IMR-90 (cell line): ENCODE measurements around the gene FGD5. TPM values are rescaled to one million over a fixed set of nuclear protein-coding genes. Genes with fewer than 3 reads are reported as not detected.

Source experiments
- ATAC-seq: fragments of 200-7000 bp; cut with Tn5 transposase; 2 replicates; pipeline ENCODE4 v1.9.1; 2020; ENCODE audit warnings: low read depth, mild to moderate bottlenecking, moderate library complexity
- BruUV-seq: library from RNA; stranded (reverse); fragments of 400-500 nt; replicated peaks from 2 replicates; lab custom pipeline; 2021; lab: Mats Ljungman, UMichigan
- CTCF ChIA-PET: fragments of 300-600 bp; formaldehyde crosslinking; extraction: SDS; loops from one replicate; lab custom pipeline; 2021; ENCODE audit warnings: antibody characterized with exemption; lab: Yijun Ruan, JAX
- POLR2A ChIA-PET: fragments of 300-600 bp; sonication (Branson Sonifier 250); formaldehyde crosslinking; loops from one replicate; lab custom pipeline; 2022; ENCODE audit warnings: antibody characterized with exemption; ENCODE audit not compliant: unreplicated experiment; lab: Charles Lee
- DNase-seq: peaks from one replicate; pipeline ENCODE4 v3.0.0; 2013
- H2AFZ ChIP-seq: replicated peaks from 2 replicates; pipeline ENCODE3; 2013; ENCODE audit warnings: low read length, mild to moderate bottlenecking; ENCODE audit not compliant: poor library complexity
- H2AK5ac ChIP-seq: 2 replicates; pipeline ENCODE4 v1.6.1; 2013; ENCODE audit warnings: low read depth, low read length, inconsistent platforms
- H2AK9ac ChIP-seq: replicated peaks from 2 replicates; pipeline ENCODE3; 2013; ENCODE audit warnings: mild to moderate bottlenecking, low read depth, low read length, moderate library complexity; ENCODE audit not compliant: poor library complexity
- H2BK120ac ChIP-seq: 2 replicates; pipeline ENCODE4 v1.6.1; 2013; ENCODE audit warnings: low read depth, low read length, inconsistent platforms
- H2BK15ac ChIP-seq: 3 replicates; pipeline ENCODE4 v1.6.1; 2013; ENCODE audit warnings: low read depth, low read length, inconsistent platforms
- H2BK20ac ChIP-seq: 2 replicates; pipeline ENCODE4 v1.6.1; 2013; ENCODE audit warnings: low read depth, mild to moderate bottlenecking, inconsistent platforms, low read length, moderate library complexity
- H2BK5ac ChIP-seq: 2 replicates; pipeline ENCODE4 v1.6.1; 2013; ENCODE audit warnings: mild to moderate bottlenecking, low read depth, low read length, inconsistent platforms; ENCODE audit not compliant: poor library complexity, severe bottlenecking
- H3K14ac ChIP-seq: replicated peaks from 2 replicates; pipeline ENCODE4 v1.6.1; 2013; ENCODE audit warnings: low read depth, low read length, inconsistent platforms
- H3K18ac ChIP-seq: 2 replicates; pipeline ENCODE4 v1.6.1; 2013; ENCODE audit warnings: low read depth, low read length, control low read depth
- H3K23ac ChIP-seq: 2 replicates; pipeline ENCODE4 v1.6.1; 2013; ENCODE audit warnings: low read depth, low read length, inconsistent platforms
- H3K27ac ChIP-seq: 2 replicates; pipeline ENCODE4 v1.5.1; 2013; ENCODE audit warnings: mild to moderate bottlenecking, control low read depth, low read length; ENCODE audit not compliant: insufficient read depth
- H3K27me3 ChIP-seq: 2 replicates; pipeline ENCODE4 v1.6.1; 2013; ENCODE audit warnings: low read length; ENCODE audit not compliant: control insufficient read depth, insufficient read depth
- H3K36me3 ChIP-seq: 2 replicates; pipeline ENCODE4 v1.6.1; 2013; ENCODE audit warnings: low read length, mixed read lengths; ENCODE audit not compliant: control insufficient read depth, insufficient read depth
- H3K4ac ChIP-seq: 2 replicates; pipeline ENCODE4 v1.6.1; 2013; ENCODE audit warnings: low read depth, low read length, inconsistent platforms
- H3K4me1 ChIP-seq: 2 replicates; pipeline ENCODE4 v1.6.1; 2013; ENCODE audit warnings: low read length, mixed read lengths; ENCODE audit not compliant: control insufficient read depth, insufficient read depth
- H3K4me2 ChIP-seq: 2 replicates; pipeline ENCODE4 v1.6.1; 2013; ENCODE audit warnings: low read depth, mild to moderate bottlenecking, control low read depth, low read length, moderate library complexity
- H3K4me3 ChIP-seq: 2 replicates; pipeline ENCODE4 v1.5.1; 2013; ENCODE audit warnings: low read depth, mild to moderate bottlenecking, control low read depth, low read length, moderate library complexity; ENCODE audit not compliant: insufficient read depth
- H3K56ac ChIP-seq: 2 replicates; pipeline ENCODE4 v1.6.1; 2013; ENCODE audit warnings: low read length, inconsistent platforms; ENCODE audit not compliant: insufficient read depth; ENCODE audit errors: extremely low read depth
- H3K79me1 ChIP-seq, 2 experiments: 2 replicates each; pipeline ENCODE4 v1.6.1; 2013; ENCODE audit warnings: low read length in 2 of 2, inconsistent platforms in 1 of 2, low read depth in 1 of 2
- H3K9ac ChIP-seq: 2 replicates; pipeline ENCODE4 v1.6.1; 2013; ENCODE audit warnings: low read depth, low read length, control low read depth
- H3K9me1 ChIP-seq: 2 replicates; pipeline ENCODE4 v1.6.1; 2013; ENCODE audit warnings: low read length, inconsistent platforms; ENCODE audit not compliant: insufficient read depth
- H3K9me3 ChIP-seq: 2 replicates; pipeline ENCODE4 v1.6.1; 2013; ENCODE audit warnings: low read length; ENCODE audit not compliant: control insufficient read depth, insufficient read depth
- H4K20me1 ChIP-seq: 2 replicates; pipeline ENCODE4 v1.6.1; 2013; ENCODE audit warnings: low read length, inconsistent platforms; ENCODE audit not compliant: insufficient read depth
- H4K5ac ChIP-seq: 2 replicates; pipeline ENCODE4 v1.6.1; 2013; ENCODE audit warnings: mild to moderate bottlenecking, low read depth, low read length, control low read depth
- H4K8ac ChIP-seq, 2 experiments: 2 replicates each; pipeline ENCODE4 v1.6.1; 2013; ENCODE audit warnings: low read depth in 2 of 2, low read length in 2 of 2, control low read depth in 1 of 2, inconsistent platforms in 1 of 2
- H4K91ac ChIP-seq: 2 replicates; pipeline ENCODE4 v1.6.1; 2013; ENCODE audit warnings: low read depth, low read length, inconsistent platforms; ENCODE audit not compliant: insufficient read depth
- CEBPB ChIP-seq: IDR thresholded peaks from 2 replicates; pipeline ENCODE4 v1.6.1; 2012; ENCODE audit warnings: low read depth, low read length, improper control_type of control experiment
- CHD1 ChIP-seq: IDR thresholded peaks from 2 replicates; pipeline ENCODE4 v1.6.1; 2012; ENCODE audit warnings: low read depth, low read length, improper control_type of control experiment
- FOS ChIP-seq: fragments of 150-350 bp; IDR thresholded peaks from 2 replicates; pipeline ENCODE4 v1.6.1; 2016; ENCODE audit warnings: low read depth, low read length
- MAFK ChIP-seq: IDR thresholded peaks from 2 replicates; pipeline ENCODE4 v1.6.1; 2012; ENCODE audit warnings: low read depth, low read length, improper control_type of control experiment
- MAZ ChIP-seq: IDR thresholded peaks from 2 replicates; pipeline ENCODE4 v1.6.1; 2012; ENCODE audit warnings: low read depth, mild to moderate bottlenecking, low read length, improper control_type of control experiment, moderate library complexity, borderline replicate concordance
- MXI1 ChIP-seq: IDR thresholded peaks from 2 replicates; pipeline ENCODE4 v1.6.1; 2012; ENCODE audit warnings: low read depth, mild to moderate bottlenecking, low read length, moderate library complexity, borderline replicate concordance
- POLR2A ChIP-seq: IDR thresholded peaks from 2 replicates; pipeline ENCODE4 v1.6.1; 2012; ENCODE audit warnings: mild to moderate bottlenecking, low read depth, low read length
- RAD21 ChIP-seq: IDR thresholded peaks from 2 replicates; pipeline ENCODE4 v1.6.1; 2012; ENCODE audit warnings: low read length, improper control_type of control experiment
- RCOR1 ChIP-seq: IDR thresholded peaks from 2 replicates; pipeline ENCODE4 v1.6.1; 2012; ENCODE audit warnings: mild to moderate bottlenecking, low read length, improper control_type of control experiment; ENCODE audit not compliant: insufficient replicate concordance
- RFX5 ChIP-seq: IDR thresholded peaks from 2 replicates; pipeline ENCODE4 v1.8.0; 2012; ENCODE audit warnings: low read depth, mild to moderate bottlenecking, low read length, moderate library complexity
- SMC3 ChIP-seq: fragments of 150-350 bp; IDR thresholded peaks from 2 replicates; pipeline ENCODE4 v1.6.1; 2016; ENCODE audit warnings: low read depth, mild to moderate bottlenecking, antibody characterized with exemption, low read length, moderate library complexity
- WGBS, 2 experiments: methylation state at CpG; one replicate each; pipeline versions ENCODE4 v1.1.5 to v1.1.7; 2013; ENCODE audit warnings: missing lambda C conversion rate in 2 of 2; ENCODE audit not compliant: insufficient read length in 1 of 2; ENCODE audit errors: extremely low coverage in 2 of 2; 5-methylcytosine and 5-hydroxymethylcytosine counted together
- dilution Hi-C: fragments of 300-500 bp; cut with HindIII; formaldehyde crosslinking; loops from one replicate; pipeline ENCODE4 v1.14.3; 2018; ENCODE audit warnings: low sequenced_read_pairs; ENCODE audit not compliant: unreplicated experiment
- in situ Hi-C: fragments of 300-500 bp; cut with MboI; formaldehyde crosslinking; loops from 3 replicates; pipeline ENCODE4 v1.14.3; 2019; ENCODE audit warnings: low sequenced_read_pairs, inconsistent platforms, mixed read lengths
- intact Hi-C: fragments of 100-400 bp; cut with micrococcal nuclease; formaldehyde crosslinking; loops from 2 replicates; pipeline ENCODE4 v1.10.0; 2022
- polyA plus RNA-seq, 3 experiments: library from polyadenylated mRNA; depleted of rRNA; stranded (reverse); fragments of >200 nt; gene quantifications; 2 replicates each; pipeline ENCODE4 v1.2.3, GENCODE V29; 2012; ENCODE audit warnings: low replicate concordance in 1 of 3
- total RNA-seq: library from RNA; depleted of rRNA; stranded (reverse); fragments of >200 nt; gene quantifications from 2 replicates; pipeline ENCODE4 v1.2.3, GENCODE V29; 2012
- TF ChIP-seq, protein P1 (sequence below): fragments of 150-350 bp; IDR thresholded peaks from 2 replicates; pipeline ENCODE4 v1.6.1; 2017; ENCODE audit warnings: mild to moderate bottlenecking, antibody characterized with exemption, low read length, low read depth
- TF ChIP-seq, protein P2 (sequence below): conservative IDR thresholded peaks from 2 replicates; pipeline ENCODE4 v1.5.1; 2012; ENCODE audit warnings: mild to moderate bottlenecking, low read depth, low read length, improper control_type of control experiment

Gene FGD5
- total and polyA plus RNA-seq, 2 of the 4 experiments (the other 2 are of a cell fraction): not detected

DNA sequence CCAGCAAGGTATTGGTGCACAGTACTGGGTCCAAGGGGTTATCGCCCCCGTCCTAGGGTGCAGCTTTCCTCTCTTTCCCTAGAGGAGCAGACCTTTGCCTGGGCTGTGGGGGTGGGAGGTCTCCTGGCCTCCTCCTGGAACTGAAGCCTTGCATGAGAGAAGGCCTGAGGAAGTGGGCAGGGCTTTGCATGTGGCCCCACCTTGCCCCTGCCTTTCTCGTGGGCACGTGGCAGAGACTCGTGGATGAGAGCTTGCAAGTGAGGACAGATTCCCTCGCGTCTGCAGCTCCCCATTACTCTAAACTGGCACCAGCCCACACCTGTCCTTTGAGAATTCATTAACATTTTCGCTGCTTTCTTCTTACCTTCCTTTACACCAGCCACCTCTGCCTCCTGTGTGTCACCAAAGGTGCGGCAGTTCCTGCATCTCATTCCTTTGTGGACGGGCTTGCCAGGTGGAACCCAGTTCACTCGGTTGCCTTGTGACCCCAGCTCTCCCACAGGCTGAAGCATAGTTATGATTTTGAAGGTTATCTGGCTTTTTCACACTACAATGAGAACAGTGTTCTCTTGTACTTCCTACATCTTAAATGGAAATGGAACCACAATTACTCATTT is 87.7 kb downstream of the FGD5 start:
- in situ Hi-C loops: no loop called here
- Histone ChIP-seq H3K9ac (no peak overlapping the region), H2AFZ (no peak overlapping the region), H3K36me3 (no peaks in the 10 kb centered on the region), H4K8ac (no peak overlapping the region), H2AK5ac (no peak overlapping the region), H3K4me2 (no peak overlapping the region), H2BK20ac (no peak overlapping the region), H3K23ac (no peak overlapping the region), H2AK9ac (no peak overlapping the region), H4K20me1 (no peaks in the 10 kb centered on the region), H2BK15ac (no peak overlapping the region), H3K18ac (no peak overlapping the region), H3K14ac (no peak overlapping the region), H2BK120ac (no peak overlapping the region), H2BK5ac (no peak overlapping the region), H3K4ac (no peak overlapping the region), H3K56ac (no peak overlapping the region), H3K4me1 (no peaks in the 10 kb centered on the region), H3K9me1 (no peaks in the 10 kb centered on the region), H3K27me3 (peaks cover 12% of the 10 kb centered on the region), H3K9me3 (peaks cover 4% of the 10 kb centered on the region; the same call in 1 of the 2 replicates), H3K27ac (no peak overlapping the region), H3K79me1 (no peaks in the 10 kb centered on the region), H4K5ac (no peak overlapping the region), H4K91ac (no peak overlapping the region), H3K4me3 (no peak overlapping the region)
- WGBS, 2 experiments: 75% methylated on average over 4 of the region's 11 CpGs; no CpG with 5 or more reads in 1 of the 2 experiments
- no TSS peak for BruUV-seq
- intact Hi-C loops: no loop called here
- POLR2A ChIA-PET: no interaction called here
- ATAC-seq: no peak
- TF ChIP-seq RCOR1: no peak
- TF ChIP-seq, protein P1, sequence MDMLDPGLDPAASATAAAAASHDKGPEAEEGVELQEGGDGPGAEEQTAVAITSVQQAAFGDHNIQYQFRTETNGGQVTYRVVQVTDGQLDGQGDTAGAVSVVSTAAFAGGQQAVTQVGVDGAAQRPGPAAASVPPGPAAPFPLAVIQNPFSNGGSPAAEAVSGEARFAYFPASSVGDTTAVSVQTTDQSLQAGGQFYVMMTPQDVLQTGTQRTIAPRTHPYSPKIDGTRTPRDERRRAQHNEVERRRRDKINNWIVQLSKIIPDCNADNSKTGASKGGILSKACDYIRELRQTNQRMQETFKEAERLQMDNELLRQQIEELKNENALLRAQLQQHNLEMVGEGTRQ: no peak
- TF ChIP-seq MAFK: no peak
- no peak for TF ChIP-seq CHD1
- TF ChIP-seq RFX5: no peak
- TF ChIP-seq CEBPB: no peak
- no peak for TF ChIP-seq POLR2A
- TF ChIP-seq SMC3: no peak
- no peak for TF ChIP-seq MAZ
- TF ChIP-seq FOS: no peak
- TF ChIP-seq MXI1: no peak
- TF ChIP-seq, protein P2, sequence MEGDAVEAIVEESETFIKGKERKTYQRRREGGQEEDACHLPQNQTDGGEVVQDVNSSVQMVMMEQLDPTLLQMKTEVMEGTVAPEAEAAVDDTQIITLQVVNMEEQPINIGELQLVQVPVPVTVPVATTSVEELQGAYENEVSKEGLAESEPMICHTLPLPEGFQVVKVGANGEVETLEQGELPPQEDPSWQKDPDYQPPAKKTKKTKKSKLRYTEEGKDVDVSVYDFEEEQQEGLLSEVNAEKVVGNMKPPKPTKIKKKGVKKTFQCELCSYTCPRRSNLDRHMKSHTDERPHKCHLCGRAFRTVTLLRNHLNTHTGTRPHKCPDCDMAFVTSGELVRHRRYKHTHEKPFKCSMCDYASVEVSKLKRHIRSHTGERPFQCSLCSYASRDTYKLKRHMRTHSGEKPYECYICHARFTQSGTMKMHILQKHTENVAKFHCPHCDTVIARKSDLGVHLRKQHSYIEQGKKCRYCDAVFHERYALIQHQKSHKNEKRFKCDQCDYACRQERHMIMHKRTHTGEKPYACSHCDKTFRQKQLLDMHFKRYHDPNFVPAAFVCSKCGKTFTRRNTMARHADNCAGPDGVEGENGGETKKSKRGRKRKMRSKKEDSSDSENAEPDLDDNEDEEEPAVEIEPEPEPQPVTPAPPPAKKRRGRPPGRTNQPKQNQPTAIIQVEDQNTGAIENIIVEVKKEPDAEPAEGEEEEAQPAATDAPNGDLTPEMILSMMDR: no peak
- no peak for TF ChIP-seq RAD21
- DNase-seq: no peak
- CTCF ChIA-PET: no interaction called here
- dilution Hi-C loops: no loop called here
